Karpas-422 (cell line): Measurements from ENCODE around the gene UNC93B1. TPM values are rescaled to one million over a fixed set of nuclear protein-coding genes. Genes with fewer than 3 reads are reported as not detected.

Experiments
- DNase-seq: peaks from one replicate; pipeline ENCODE4 v3.0.0-alpha.2; 2015
- H2AFZ ChIP-seq: fragments of 200-600 bp; sonication (generic); 2 replicates; pipeline ENCODE4 v1.6.1; 2014; ENCODE audit warnings: antibody characterized with exemption, low read length, mixed read lengths
- H3K27ac ChIP-seq: fragments of 200-600 bp; sonication (generic); 2 replicates; pipeline ENCODE4 v1.5.1; 2014; ENCODE audit warnings: mild to moderate bottlenecking, low read length, moderate library complexity
- H3K27me3 ChIP-seq: fragments of 200-600 bp; sonication (generic); 2 replicates; pipeline ENCODE4 v1.6.1; 2014; ENCODE audit warnings: low read length, mixed read lengths
- H3K36me3 ChIP-seq: fragments of 200-600 bp; sonication (generic); 2 replicates; pipeline ENCODE4 v1.6.1; 2014; ENCODE audit warnings: low read length, mixed read lengths; ENCODE audit not compliant: insufficient read depth
- H3K4me1 ChIP-seq: fragments of 200-600 bp; sonication (generic); 2 replicates; pipeline ENCODE4 v1.6.1; 2014; ENCODE audit warnings: mild to moderate bottlenecking, low read length, mixed read lengths
- H3K4me2 ChIP-seq: fragments of 200-600 bp; sonication (generic); 2 replicates; pipeline ENCODE4 v1.6.1; 2014; ENCODE audit warnings: low read length, low read depth, mild to moderate bottlenecking; ENCODE audit not compliant: poor library complexity, severe bottlenecking
- H3K4me3 ChIP-seq: fragments of 200-600 bp; sonication (generic); 2 replicates; pipeline ENCODE4 v1.5.1; 2014; ENCODE audit warnings: mild to moderate bottlenecking, antibody characterized with exemption, low read length, mixed read lengths
- H3K79me2 ChIP-seq: fragments of 200-600 bp; sonication (generic); 2 replicates; pipeline ENCODE4 v1.6.1; 2014; ENCODE audit warnings: mild to moderate bottlenecking, low read length, mixed read lengths
- H3K9ac ChIP-seq: fragments of 200-600 bp; sonication (generic); 2 replicates; pipeline ENCODE4 v1.6.0; 2014; ENCODE audit warnings: low read length
- H3K9me2 ChIP-seq: fragments of 200-600 bp; sonication (generic), shearing (Covaris generic); replicated peaks from 2 replicates; pipeline ENCODE4 v1.6.0; 2014; ENCODE audit warnings: mild to moderate bottlenecking, low read length, moderate library complexity; ENCODE audit not compliant: insufficient read depth
- H3K9me3 ChIP-seq: fragments of 300-700, 200-600 bp; sonication (generic); 2 replicates; pipeline ENCODE4 v1.6.1; 2014; ENCODE audit warnings: low read length, mixed read lengths
- H4K20me1 ChIP-seq: fragments of 200-600 bp; sonication (generic); 2 replicates; pipeline ENCODE4 v1.6.1; 2014; ENCODE audit warnings: mild to moderate bottlenecking, antibody characterized with exemption, low read length, low read depth; ENCODE audit not compliant: insufficient read depth
- total RNA-seq: library from RNA; depleted of rRNA; stranded (reverse); fragments of >200 nt; shearing (Covaris generic); gene quantifications from 2 replicates; pipeline ENCODE4 v1.2.3, GENCODE V29; 2014; ENCODE audit warnings: low replicate concordance; rRNA removed

UNC93B1 gene
- total RNA-seq = 71.1 and 112 TPM in 2 replicates

DNA sequence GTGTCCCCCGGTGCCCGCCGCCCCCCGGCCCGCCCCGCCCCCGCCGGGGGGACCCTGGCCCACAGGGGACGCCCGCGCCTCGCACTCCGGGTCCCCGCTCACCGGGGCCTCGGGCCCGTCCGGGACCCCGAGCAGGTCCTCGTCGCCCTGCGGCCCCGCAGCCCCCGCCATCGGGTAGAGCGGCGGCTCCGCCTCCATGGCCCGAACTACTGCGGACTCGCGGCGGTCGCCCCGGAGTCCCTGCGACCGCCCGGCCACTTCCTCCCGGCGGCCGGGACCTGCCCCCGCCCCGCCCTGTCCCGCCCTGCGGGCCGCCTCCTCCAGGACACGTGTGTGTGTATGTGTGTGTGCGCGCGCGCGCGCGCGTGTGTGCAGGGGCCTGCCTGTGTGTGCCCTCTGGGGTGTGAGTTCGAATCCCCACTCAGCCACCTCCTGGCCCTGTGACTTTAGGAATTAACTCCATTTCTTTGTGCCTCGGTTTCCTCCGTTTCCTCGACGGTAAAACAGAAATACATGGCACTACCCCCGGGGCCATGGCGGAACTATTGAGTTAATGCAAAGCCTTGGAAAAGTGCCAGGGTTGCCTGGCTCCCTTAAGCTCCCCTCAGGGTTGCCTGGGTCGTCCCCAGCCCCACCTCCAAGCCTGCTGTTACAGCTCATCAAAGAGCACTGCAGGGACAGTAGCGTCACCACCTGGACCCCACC lies at the start of gene UNC93B1:
Gene UNC93B1, minus strand, starts transcription at position 252 of the 705 bp plus-strand sequence. Its CDS starts 54 bp downstream, at position 198.
- Histone ChIP-seq H3K4me3 (peak within 1 kb of the TSS; percentile 96), H3K27me3 (no peaks in the 10 kb centered on the region), H3K4me1 (peaks cover 27% of the 10 kb centered on the region), H3K36me3 (no peaks in the 10 kb centered on the region), H3K79me2 (peaks cover 13% of the 10 kb centered on the region), H3K9ac (peak within 1 kb of the TSS; percentile 89), H3K4me2 (peak within 1 kb of the TSS; percentile 80), H4K20me1 (no peaks in the 10 kb centered on the region), H3K27ac (peak within 1 kb of the TSS; percentile 86), H3K9me2 (no peaks in the 10 kb centered on the region), H2AFZ (peak within 1 kb of the TSS; percentile 62; the same call in 1 of the 2 replicates), H3K9me3 (no peaks in the 10 kb centered on the region)
- peak; percentile 95 for DNase-seq

- H2AFZ ChIP-seq = no peak overlapping the region
- peaks cover 3% of the 10 kb centered on the region; the same call in 1 of the 2 replicates for H3K36me3 ChIP-seq
- no peaks in the 10 kb centered on the region for H3K27me3 ChIP-seq
- no peak overlapping the region for H3K4me3 ChIP-seq
- no peak overlapping the region for H3K4me2 ChIP-seq
- no peaks in the 10 kb centered on the region for H3K79me2 ChIP-seq
- H3K9me2 ChIP-seq = no peaks in the 10 kb centered on the region
- no peaks in the 10 kb centered on the region for H4K20me1 ChIP-seq
- H3K4me1 ChIP-seq = no peaks in the 10 kb centered on the region
- no peak overlapping the region for H3K9ac ChIP-seq
- no peak overlapping the region for H3K27ac ChIP-seq
- no peak for DNase-seq
- H3K9me3 ChIP-seq = no peaks in the 10 kb centered on the region
Observed at GRCh38 chr11:68053117-68053516, 49.2 kb upstream of the UNC93B1 start.

DNA sequence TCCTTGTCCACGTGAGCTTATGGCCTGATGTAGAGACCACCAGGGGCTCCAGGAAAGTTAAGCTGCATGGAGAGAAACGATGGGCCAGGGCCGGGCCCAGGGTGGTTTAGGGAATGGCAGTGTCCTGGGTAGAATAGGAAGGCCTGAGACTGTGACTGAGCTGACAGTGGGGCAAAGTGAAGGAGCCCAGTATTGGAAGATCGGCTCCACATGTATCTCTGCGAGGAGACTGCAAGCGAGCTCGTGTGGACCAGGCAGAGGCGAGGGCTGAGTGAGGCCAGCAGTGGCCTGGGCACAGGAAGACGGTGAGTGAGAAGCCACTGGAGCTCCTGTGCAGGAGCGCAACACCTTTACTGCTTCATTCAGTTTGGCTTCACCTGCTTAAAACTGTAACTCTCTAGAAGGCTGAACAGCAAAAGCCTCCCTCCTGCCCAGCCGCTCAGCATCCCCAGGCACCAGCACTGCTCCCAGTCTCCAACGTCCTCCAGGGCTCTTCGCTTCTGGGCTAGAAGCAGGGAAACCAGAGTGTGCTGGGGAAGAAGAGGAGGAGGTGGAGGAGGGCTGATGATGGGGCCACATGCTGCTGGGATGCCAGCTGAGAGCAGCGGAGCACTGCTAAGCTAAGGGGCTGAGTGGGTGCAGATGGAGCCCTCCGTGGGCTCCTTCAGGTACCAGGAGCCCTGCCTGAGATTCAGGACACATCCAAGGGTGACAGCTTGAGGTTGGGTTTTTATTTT lies 48.4 kb upstream of the UNC93B1 start:
- 0 out of 2 replicates have a peak, but pooled peaks cover 3% of the 10 kb centered on the region for H3K36me3 ChIP-seq
- no peak overlapping the region for H3K4me2 ChIP-seq
- H4K20me1 ChIP-seq = no peaks in the 10 kb centered on the region
- H3K9ac ChIP-seq = no peak overlapping the region
- no peaks in the 10 kb centered on the region for H3K9me3 ChIP-seq
- H3K9me2 ChIP-seq = no peaks in the 10 kb centered on the region
- no peaks in the 10 kb centered on the region for H3K4me1 ChIP-seq
- no peaks in the 10 kb centered on the region for H3K79me2 ChIP-seq
- H3K4me3 ChIP-seq = no peak overlapping the region
- no peak overlapping the region for H2AFZ ChIP-seq
- no peak for DNase-seq
- H3K27me3 ChIP-seq = no peaks in the 10 kb centered on the region
- no peak overlapping the region for H3K27ac ChIP-seq

DNA sequence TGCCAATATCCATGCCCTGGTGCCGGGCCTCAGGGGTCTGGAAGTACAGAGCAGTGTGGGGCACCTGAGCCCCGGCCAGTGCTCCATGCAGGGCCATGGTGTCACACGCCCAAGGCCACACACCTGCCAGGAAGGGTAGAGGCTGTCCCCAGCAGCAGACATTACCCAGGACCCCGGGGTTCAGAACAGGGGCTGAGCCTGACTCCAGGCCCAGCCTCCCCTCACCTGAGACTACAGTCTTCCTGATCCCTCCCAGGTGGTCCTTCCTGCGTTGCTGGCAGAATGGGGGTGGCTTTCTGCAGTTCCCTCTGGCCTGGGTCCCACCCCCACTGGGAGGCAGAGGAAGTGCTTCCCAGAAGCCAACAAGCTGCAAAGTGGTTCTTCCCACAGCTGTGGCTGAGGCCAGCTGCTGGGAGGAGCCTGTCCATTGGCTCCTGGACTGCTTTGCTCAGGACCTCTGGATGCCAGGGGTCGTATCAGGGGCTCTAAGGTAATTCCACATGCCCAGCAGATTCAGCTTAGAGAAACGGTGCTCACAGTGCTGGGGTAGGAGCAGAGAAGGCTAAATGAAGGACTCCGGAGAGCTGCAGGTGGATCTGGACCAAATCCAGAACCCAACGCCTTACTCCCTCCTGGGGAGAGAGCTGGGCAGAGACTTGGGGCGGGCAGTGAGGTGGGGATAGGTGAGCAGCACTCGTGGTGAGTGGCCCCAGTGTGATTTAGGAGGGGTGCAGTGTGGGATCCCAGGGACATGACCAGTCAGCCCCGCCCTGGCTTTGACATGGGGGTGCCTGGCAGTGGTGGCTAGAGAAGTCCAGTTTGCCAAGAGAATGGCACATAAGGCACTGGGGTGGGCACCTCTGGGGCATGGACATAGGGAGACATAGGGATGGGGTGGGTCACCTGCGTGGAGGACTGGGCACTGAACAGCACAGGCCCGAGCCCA lies 47.6 kb upstream of the UNC93B1 start:
- Histone ChIP-seq H3K9ac (no peak overlapping the region), H4K20me1 (no peaks in the 10 kb centered on the region; the same call in 1 of the 2 replicates)

GRCh38 chr11:68050371-68050841 lies 46.5 kb upstream of the UNC93B1 start:
- Histone ChIP-seq H2AFZ (no peak overlapping the region), H3K27me3 (no peaks in the 10 kb centered on the region), H3K36me3 (0 out of 2 replicates have a peak, but pooled peaks cover 3% of the 10 kb centered on the region), H3K9ac (no peak overlapping the region), H3K27ac (no peak overlapping the region), H3K4me1 (no peaks in the 10 kb centered on the region), H3K9me2 (no peaks in the 10 kb centered on the region), H3K9me3 (no peaks in the 10 kb centered on the region), H3K4me3 (no peak overlapping the region), H4K20me1 (no peaks in the 10 kb centered on the region; the same call in 1 of the 2 replicates), H3K79me2 (no peaks in the 10 kb centered on the region), H3K4me2 (no peak overlapping the region)
- no peak for DNase-seq

More for the DNA sequence above, 47.6 kb upstream of the UNC93B1 start:
- no peak overlapping the region for H3K27ac ChIP-seq
- H3K4me1 ChIP-seq = no peaks in the 10 kb centered on the region
- 0 out of 2 replicates have a peak, but pooled peaks cover 3% of the 10 kb centered on the region for H3K36me3 ChIP-seq
- H3K4me2 ChIP-seq = no peak overlapping the region
- H3K27me3 ChIP-seq = no peaks in the 10 kb centered on the region
- no peak overlapping the region for H2AFZ ChIP-seq
- H3K9me3 ChIP-seq = no peaks in the 10 kb centered on the region
- no peak for DNase-seq
- H3K79me2 ChIP-seq = no peaks in the 10 kb centered on the region
- no peaks in the 10 kb centered on the region for H3K9me2 ChIP-seq
- no peak overlapping the region for H3K4me3 ChIP-seq

DNA sequence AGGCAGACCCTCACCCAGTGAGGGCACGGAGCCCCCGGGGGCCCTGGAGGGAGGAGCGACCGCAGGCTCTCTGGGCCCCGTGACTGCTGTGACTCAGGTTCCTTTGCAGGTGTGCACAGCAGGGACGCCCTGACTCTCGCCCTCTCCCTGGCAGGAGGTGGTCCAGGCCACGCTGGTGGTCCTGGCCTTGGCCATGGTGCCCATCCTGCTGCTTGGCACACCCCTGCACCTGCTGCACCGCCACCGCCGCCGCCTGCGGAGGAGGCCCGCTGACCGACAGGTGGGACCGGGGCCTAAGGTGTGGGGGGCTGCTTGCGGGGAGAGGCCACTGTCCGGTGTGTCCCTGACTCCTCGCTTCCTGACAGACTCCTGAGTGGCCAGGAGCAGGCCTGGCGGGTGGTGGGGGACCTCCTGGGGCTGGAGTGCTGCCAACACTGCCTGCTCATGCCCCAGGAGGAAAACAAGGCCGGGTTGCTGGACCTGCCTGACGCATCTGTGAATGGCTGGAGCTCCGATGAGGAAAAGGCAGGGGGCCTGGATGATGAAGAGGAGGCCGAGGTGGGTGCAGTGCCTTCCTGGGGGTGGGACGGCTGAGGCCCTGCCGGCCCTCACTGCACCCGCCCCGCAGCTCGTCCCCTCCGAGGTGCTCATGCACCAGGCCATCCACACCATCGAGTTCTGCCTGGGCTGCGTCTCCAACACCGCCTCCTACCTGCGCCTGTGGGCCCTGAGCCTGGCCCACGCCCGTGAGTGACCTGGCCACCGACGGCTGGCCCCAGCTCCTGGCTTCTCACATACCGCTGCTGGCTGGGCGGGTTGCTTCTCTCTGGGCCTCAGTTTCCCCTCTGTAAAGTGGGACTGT lies 45.8 kb upstream of the UNC93B1 start:
- H3K9me3 ChIP-seq = no peaks in the 10 kb centered on the region
- H3K36me3 ChIP-seq = 0 out of 2 replicates have a peak, but pooled peaks cover 3% of the 10 kb centered on the region
- no peak overlapping the region for H3K27ac ChIP-seq
- H3K9ac ChIP-seq = no peak overlapping the region
- no peaks in the 10 kb centered on the region for H3K4me1 ChIP-seq
- no peaks in the 10 kb centered on the region for H3K9me2 ChIP-seq
- no peak overlapping the region for H3K4me3 ChIP-seq
- no peak overlapping the region for H3K4me2 ChIP-seq
- no peaks in the 10 kb centered on the region for H3K79me2 ChIP-seq
- H3K27me3 ChIP-seq = no peaks in the 10 kb centered on the region
- H4K20me1 ChIP-seq = no peaks in the 10 kb centered on the region; the same call in 1 of the 2 replicates
- no peak for DNase-seq
- H2AFZ ChIP-seq = no peak overlapping the region
